Motor neuron (in vitro differentiated cells): ENCODE data around the gene IGSF23. TPM values are rescaled to one million over a fixed set of nuclear protein-coding genes. Genes with fewer than 3 reads are reported as not detected.

Experiments
- ATAC-seq, 8 experiments: fragments of 200-7000 bp; cut with Tn5 transposase; replicated peaks in 6 of 8; 2 replicates each; pipeline ENCODE4 v1.8.0; 2021; ENCODE audit warnings: mild to moderate bottlenecking in 8 of 8, moderate library complexity in 8 of 8
- H3K27ac ChIP-seq, 2 donors: fragments of 250-450 bp; sonication (Bioruptor Pico); 2 replicates each; pipeline ENCODE4 v1.9.0; 2021; ENCODE audit warnings: antibody characterized with exemption in 2 of 2, mild to moderate bottlenecking in 2 of 2, moderate library complexity in 1 of 2
- H3K4me1 ChIP-seq, 2 donors: fragments of 250-450 bp; sonication (Bioruptor Pico); replicated peaks in 1 of 2; 2 replicates each; pipeline ENCODE4 v1.6.1; 2021; ENCODE audit warnings: antibody characterized with exemption in 2 of 2, mild to moderate bottlenecking in 2 of 2, moderate library complexity in 1 of 2
- H3K4me3 ChIP-seq, 5 donors: fragments of 250-450 bp; sonication (Bioruptor Pico); 2 replicates each; pipeline ENCODE4 v1.9.0; 2021; ENCODE audit warnings: antibody characterized with exemption in 5 of 5, mild to moderate bottlenecking in 5 of 5, moderate library complexity in 4 of 5
- WGBS, 10 experiments: fragments of 450-650 bp; shearing (Covaris generic); methylation state at CpG; one replicate each; pipeline ENCODE4 v1.0.0; 2022; 5-methylcytosine and 5-hydroxymethylcytosine counted together
- in situ Hi-C, 9 experiments: fragments of 400-800 bp; cut with MboI; loops; one replicate each; pipeline ENCODE4 v1.15.0; 2021; ENCODE audit warnings: low sequenced_read_pairs in 9 of 9, low pct_unique_long_range_greater_than_20kb in 2 of 9; ENCODE audit not compliant: unreplicated experiment in 9 of 9
- total RNA-seq, 8 experiments: library from RNA; unstranded; fragments of 300-600 nt; gene quantifications; 2 replicates each; pipeline versions ENCODE4 v1.2.3 to v1.2.4, GENCODE V29; 2022

IGSF23 gene
- total RNA-seq, 8 experiments from 2014 or later, result 0.72 to 2.2 TPM; not detected in 6

- 60 to 100% (median 87%) methylated on average over 1 to 7 of the region's 9 CpGs; no CpG with 5 or more reads in 1 of the 10 experiments for WGBS, 10 experiments
Observed at GRCh38 chr19:44641501-44642265, 28.3 kb downstream of the IGSF23 start.

GRCh38 chr19:44642377-44642776, 29.0 kb downstream of the IGSF23 start:
- Histone ChIP-seq H3K27ac (no peak overlapping the region), H3K4me1 (no peaks in the 10 kb centered on the region), H3K4me3 (no peak overlapping the region)
- ATAC-seq, result no peak
- WGBS, 10 experiments, result 0 to 100% (median 50%) methylated on average over 1 of the region's 1 CpG; no CpG with 5 or more reads in 3 of the 10 experiments
- in situ Hi-C loops, result no loop called here

More at GRCh38 chr19:44641501-44642265, 28.3 kb downstream of the IGSF23 start:
- Histone ChIP-seq H3K27ac (no peak overlapping the region), H3K4me3 (no peak overlapping the region), H3K4me1 (no peaks in the 10 kb centered on the region)
- ATAC-seq, result no peak
- in situ Hi-C loops, result no loop called here

GRCh38 chr19:44643605-44644401, 30.4 kb downstream of the IGSF23 start, which contains the start of gene PVR:
PVR (plus strand) TSS chr19:44643910; CDS start chr19:44644097, 187 bp downstream.
- H3K27ac ChIP-seq, result peak within 1 kb of the TSS; percentile 8 to 39
- in situ Hi-C loops, result no loop called here
- H3K4me3 ChIP-seq, result peak within 1 kb of the TSS; percentile 53 to 91 (median 62)
- 0 to 6% (median 0%) methylated on average over 3 to 7 of the region's 70 CpGs; no CpG with 5 or more reads in 7 of the 10 experiments for WGBS, 10 experiments
- ATAC-seq, result peak; percentile 74 to 89 (median 86)
- no peaks in the 10 kb centered on the region for H3K4me1 ChIP-seq

- Histone ChIP-seq H3K27ac (peak overlapping the region in 1 of 2 donors; percentile 8), H3K4me3 (peak overlapping the region; percentile 53 to 91 (median 62)), H3K4me1 (no peaks in the 10 kb centered on the region)
- WGBS, 10 experiments, result 0 to 15% (median 1%) methylated on average over 3 to 7 of the region's 13 CpGs; no CpG with 5 or more reads in 6 of the 10 experiments
- in situ Hi-C loops, result no loop called here
- ATAC-seq, result peak; percentile 28 to 76 (median 62)
Observed at GRCh38 chr19:44644402-44645016, 31.1 kb downstream of the IGSF23 start.

GRCh38 chr19:44645407-44646048, 32.2 kb downstream of the IGSF23 start:
- in situ Hi-C loops, result no loop called here
- no peak for ATAC-seq
- WGBS, 10 experiments, result 78 to 100% (median 96%) methylated on average over 1 to 7 of the region's 8 CpGs
- Histone ChIP-seq H3K4me1 (no peaks in the 10 kb centered on the region), H3K4me3 (no peak overlapping the region), H3K27ac (no peak overlapping the region)

- 93 to 100% (median 100%) methylated on average over 1 to 3 of the region's 3 CpGs; no CpG with 5 or more reads in 4 of the 10 experiments for WGBS, 10 experiments
- H3K4me1 ChIP-seq, result no peaks in the 10 kb centered on the region
- H3K27ac ChIP-seq, result no peak overlapping the region
- no peak for ATAC-seq
- H3K4me3 ChIP-seq, result no peak overlapping the region
- in situ Hi-C loops, result no loop called here
Observed at GRCh38 chr19:44646049-44646416, 32.7 kb downstream of the IGSF23 start.

- in situ Hi-C loops, result no loop called here
- WGBS, 10 experiments, result 20 to 100% (median 89%) methylated on average over 1 to 8 of the region's 31 CpGs; no CpG with 5 or more reads in 4 of the 10 experiments
- Histone ChIP-seq H3K4me3 (no peak overlapping the region), H3K27ac (no peak overlapping the region), H3K4me1 (no peaks in the 10 kb centered on the region)
- ATAC-seq, result no peak
Observed at GRCh38 chr19:44647144-44647543, 33.8 kb downstream of the IGSF23 start.

GRCh38 chr19:44648631-44649251, 35.4 kb downstream of the IGSF23 start:
- H3K4me1 ChIP-seq, result no peaks in the 10 kb centered on the region
- no peak for ATAC-seq
- H3K27ac ChIP-seq, result no peak overlapping the region
- 13 to 100% (median 95%) methylated on average over 1 to 3 of the region's 3 CpGs; no CpG with 5 or more reads in 4 of the 10 experiments for whole genome bisulfite sequencing, 10 experiments
- H3K4me3 ChIP-seq, result no peak overlapping the region
- in situ Hi-C loops, result no loop called here

GRCh38 chr19:44649578-44650145, 36.3 kb downstream of the IGSF23 start:
- H3K27ac ChIP-seq, result no peak overlapping the region
- in situ Hi-C loops, result loop anchor here in 1 of 9 experiments (10.0 kb wide), 1 partner anchor 75 kb away; no protein-coding TSS in a partner anchor
- no peak overlapping the region for H3K4me3 ChIP-seq
- ATAC-seq, result peak in 1 of 8 experiments; percentile 12
- H3K4me1 ChIP-seq, result no peaks in the 10 kb centered on the region
- WGBS, 10 experiments, result 83 to 96% (median 95%) methylated on average over 2 to 11 of the region's 15 CpGs; no CpG with 5 or more reads in 7 of the 10 experiments

- WGBS, 10 experiments, result 100% methylated on average over 1 to 2 of the region's 5 CpGs; no CpG with 5 or more reads in 7 of the 10 experiments
- no peak for ATAC-seq
- Histone ChIP-seq H3K27ac (no peak overlapping the region), H3K4me1 (no peaks in the 10 kb centered on the region), H3K4me3 (no peak overlapping the region)
- in situ Hi-C loops, result loop anchor here in 1 of 9 experiments (10.0 kb wide), 1 partner anchor 79 kb away; no protein-coding TSS in a partner anchor
Observed at GRCh38 chr19:44653343-44653742, 40.0 kb downstream of the IGSF23 start.

- no peak overlapping the region for H3K4me3 ChIP-seq
- in situ Hi-C loops, result loop anchor here in 1 of 9 experiments (10.0 kb wide), 1 partner anchor 79 kb away; no protein-coding TSS in a partner anchor
- ATAC-seq, result peak in 6 of 8 experiments; percentile 22 to 66 (median 36)
- no peaks in the 10 kb centered on the region for H3K4me1 ChIP-seq
- H3K27ac ChIP-seq, result no peak overlapping the region
- 39 to 84% (median 65%) methylated on average over 1 to 8 of the region's 16 CpGs; no CpG with 5 or more reads in 2 of the 10 experiments for WGBS, 10 experiments
Observed at GRCh38 chr19:44653977-44654774, 40.8 kb downstream of the IGSF23 start.
